Measurements from ENCODE around the gene GOLGA7B.

DNA sequence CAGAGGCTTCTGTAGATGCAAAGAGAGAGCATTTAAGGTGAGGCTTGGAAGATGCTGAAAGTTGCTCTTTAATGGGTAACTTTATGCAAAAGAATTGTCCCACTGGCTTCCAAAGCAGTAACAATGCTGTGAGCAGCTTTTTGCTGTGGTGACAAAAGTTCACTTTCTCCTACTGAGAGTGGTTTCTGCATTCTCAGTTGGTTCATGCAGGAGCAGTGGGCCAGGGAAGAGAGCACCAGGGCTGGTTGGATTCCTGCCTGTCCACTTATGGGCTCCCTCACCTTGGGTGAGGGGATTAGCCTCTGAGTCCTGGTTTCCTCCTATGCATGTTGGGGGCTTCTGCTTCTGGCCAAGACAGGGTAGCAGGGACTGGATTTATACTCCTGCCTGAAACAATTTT, 31.1 kb upstream of the GOLGA7B start:
- TF ChIP-seq CTCF (IDR thresholded peaks at IDR 0.05; ENCODE audit: insufficient read depth, low read length) (no peak), POLR2AphosphoS5 (IDR thresholded peaks at IDR 0.05; ENCODE audit: low read depth) (no peak), SPI1 (IDR thresholded peaks at IDR 0.05; ENCODE audit: borderline replicate concordance, low read depth) (no peak)

Measured in HL-60 (cell line).